Measurements from ENCODE around the gene FURIN.
A peak's percentile ranks its signal among the peaks of the same experiment; 100 is the strongest.
"Not testable (repeated sequence)": the region's sequence is repeated elsewhere in the genome, so short reads cannot be mapped to it uniquely, and the experiment has no call there.

The FURIN gene

DNA sequence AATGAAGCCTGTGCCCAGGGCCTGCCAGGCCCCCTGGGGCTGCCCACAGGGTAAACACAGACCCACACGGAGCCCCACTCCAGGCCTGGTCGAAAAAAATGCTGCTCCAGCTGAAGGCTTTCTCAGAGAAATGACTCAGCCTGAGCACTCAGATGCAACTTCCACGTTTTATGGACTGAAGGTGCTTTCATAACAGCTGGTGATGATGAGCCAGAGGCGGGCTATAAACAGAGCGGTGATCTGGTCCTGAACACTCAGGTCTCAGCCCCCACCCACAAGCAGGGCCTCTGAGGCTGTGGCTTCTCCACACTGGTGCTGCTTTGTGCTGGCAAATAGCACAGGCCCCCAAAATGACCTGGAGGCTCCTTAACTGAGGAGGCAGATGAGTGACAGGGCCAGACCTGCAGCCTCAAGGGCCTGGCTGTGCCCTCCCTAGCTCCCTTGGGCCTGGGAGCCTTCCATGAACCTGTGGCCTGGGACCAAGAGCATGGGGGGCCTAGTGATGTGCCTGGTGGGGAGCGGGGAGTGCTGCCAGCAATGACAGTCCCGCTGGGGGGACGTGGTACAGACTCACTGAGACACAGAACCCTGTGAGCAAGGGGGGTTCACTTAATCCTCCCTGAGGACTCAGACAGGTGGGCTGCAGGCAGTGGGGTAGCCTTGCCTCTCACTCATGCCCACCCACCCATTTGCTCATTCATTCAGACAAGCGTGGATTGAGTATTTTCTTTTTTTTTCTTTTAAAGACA lies 23.0 kb upstream of the FURIN start:
- DNase-seq (ENCODE audit: low read depth), result peak; percentile 87
- H3K4me3 ChIP-seq (ENCODE audit: low read depth, low read length), result no peak overlapping the region
- TF ChIP-seq, protein P1, sequence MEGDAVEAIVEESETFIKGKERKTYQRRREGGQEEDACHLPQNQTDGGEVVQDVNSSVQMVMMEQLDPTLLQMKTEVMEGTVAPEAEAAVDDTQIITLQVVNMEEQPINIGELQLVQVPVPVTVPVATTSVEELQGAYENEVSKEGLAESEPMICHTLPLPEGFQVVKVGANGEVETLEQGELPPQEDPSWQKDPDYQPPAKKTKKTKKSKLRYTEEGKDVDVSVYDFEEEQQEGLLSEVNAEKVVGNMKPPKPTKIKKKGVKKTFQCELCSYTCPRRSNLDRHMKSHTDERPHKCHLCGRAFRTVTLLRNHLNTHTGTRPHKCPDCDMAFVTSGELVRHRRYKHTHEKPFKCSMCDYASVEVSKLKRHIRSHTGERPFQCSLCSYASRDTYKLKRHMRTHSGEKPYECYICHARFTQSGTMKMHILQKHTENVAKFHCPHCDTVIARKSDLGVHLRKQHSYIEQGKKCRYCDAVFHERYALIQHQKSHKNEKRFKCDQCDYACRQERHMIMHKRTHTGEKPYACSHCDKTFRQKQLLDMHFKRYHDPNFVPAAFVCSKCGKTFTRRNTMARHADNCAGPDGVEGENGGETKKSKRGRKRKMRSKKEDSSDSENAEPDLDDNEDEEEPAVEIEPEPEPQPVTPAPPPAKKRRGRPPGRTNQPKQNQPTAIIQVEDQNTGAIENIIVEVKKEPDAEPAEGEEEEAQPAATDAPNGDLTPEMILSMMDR (conservative IDR thresholded peaks at IDR 0.05; ENCODE audit: low read depth, low read length), result no peak

DNA sequence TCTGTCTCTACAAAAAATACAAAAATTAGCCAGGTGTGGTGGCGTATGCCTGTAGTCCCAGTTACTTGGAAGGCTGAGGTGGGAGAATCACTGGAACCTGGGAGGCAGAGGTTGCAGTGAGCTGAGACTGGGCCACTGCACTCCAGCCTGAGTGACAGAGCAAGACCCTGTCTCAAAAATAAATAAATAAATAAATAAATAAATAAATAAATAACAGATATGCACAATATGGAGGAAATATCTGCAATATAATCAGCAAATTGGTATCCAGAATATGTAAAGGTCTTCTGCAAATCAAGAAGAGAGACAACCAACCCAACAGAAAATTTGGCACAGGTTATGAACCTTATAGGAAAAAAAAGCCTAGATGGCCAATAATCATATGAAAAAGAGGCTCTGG lies 19.0 kb upstream of the FURIN start:
- H3K4me3 ChIP-seq (ENCODE audit: low read depth, low read length); DNase-seq (ENCODE audit: low read depth): not testable (repeated sequence)

DNA sequence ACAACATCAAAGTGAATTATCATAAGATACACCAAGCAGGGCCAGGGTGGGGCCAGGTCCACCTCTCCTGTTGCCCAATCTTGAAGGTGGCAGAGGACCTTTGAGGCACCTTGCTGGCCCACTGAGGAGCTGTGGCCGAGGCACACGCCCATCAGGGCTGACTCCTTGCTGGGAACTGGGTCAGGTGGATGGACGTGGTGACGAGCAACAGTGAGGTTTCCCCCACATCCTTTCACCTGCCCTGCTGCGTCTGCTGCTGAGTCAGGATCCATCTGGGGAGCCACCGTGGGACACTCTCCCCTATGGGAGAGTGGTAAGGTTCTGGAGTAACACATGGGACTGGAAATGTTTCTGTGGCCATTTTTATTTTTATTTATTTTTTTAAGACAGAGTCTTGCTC lies 17.3 kb upstream of the FURIN start:
- TF ChIP-seq, protein P1 (conservative IDR thresholded peaks at IDR 0.05; ENCODE audit: low read depth, low read length), result no peak
- no peak for DNase-seq (ENCODE audit: low read depth)
- H3K4me3 ChIP-seq (ENCODE audit: low read depth, low read length), result no peak overlapping the region

DNA sequence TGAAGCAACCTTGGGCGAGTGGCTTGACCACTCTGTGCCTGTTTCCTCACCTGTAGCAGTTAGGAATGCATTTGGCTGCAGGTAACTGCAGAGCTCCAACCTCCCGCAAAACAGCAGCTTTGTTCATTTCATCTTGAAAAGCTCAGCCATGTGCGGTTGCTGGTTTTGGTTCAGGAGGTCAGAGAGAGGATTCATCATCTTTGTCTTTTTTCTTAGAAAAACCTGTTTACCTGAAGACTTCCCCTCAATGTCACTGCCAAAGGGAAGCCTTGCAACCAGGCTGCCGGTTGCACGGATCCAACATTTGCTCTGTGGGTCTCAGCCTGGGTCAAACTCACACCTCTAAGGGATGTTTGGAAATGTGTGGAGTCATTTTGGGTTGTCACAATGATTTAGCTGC lies 16.4 kb upstream of the FURIN start:
- TF ChIP-seq, protein P1 (conservative IDR thresholded peaks at IDR 0.05; ENCODE audit: low read depth, low read length), result no peak
- DNase-seq (ENCODE audit: low read depth), result no peak
- no peak overlapping the region for H3K4me3 ChIP-seq (ENCODE audit: low read depth, low read length)

DNA sequence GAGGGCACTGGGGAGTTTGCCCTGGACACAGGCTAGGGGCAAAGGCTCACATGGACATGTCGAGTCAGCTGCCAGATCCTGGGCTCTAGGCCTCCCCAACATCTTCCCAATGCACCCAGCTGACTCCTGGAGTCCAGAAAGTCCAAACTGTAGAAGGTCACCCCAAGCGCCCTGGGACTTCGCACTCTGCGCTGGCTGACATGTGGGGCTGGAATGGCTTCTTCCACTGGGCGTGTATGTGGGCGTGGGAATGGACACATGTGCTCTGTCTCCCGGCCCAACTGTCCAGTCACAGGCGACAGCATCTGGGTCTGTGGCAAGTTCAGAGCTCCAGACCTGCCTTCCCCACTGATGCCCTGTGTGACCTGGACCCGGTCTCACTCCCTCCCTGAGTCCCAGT lies 13.2 kb upstream of the FURIN start:
- TF ChIP-seq, protein P1 (conservative IDR thresholded peaks at IDR 0.05; ENCODE audit: low read depth, low read length), result no peak
- no peak overlapping the region for H3K4me3 ChIP-seq (ENCODE audit: low read depth, low read length)
- no peak for DNase-seq (ENCODE audit: low read depth)

DNA sequence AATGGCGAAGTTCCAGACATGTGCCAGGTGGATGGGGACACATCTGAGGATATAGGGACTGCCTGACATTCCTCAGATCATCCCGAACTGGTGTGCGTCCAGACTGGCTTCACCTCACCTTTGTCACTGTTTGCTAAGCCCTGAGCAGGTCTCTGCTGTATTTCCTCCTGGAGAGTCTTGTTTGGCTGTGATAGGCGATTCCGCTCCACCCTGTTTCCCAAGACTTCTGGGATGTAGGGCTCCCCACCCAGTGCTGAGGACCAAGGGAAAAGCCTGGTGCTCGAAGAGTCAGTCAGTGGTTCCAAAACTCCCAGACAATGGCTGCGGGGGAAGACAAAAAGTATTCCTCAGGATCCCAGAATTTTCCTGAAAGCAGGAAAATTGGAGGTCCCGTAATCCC lies 11.1 kb upstream of the FURIN start:
- H3K4me3 ChIP-seq (ENCODE audit: low read depth, low read length), result no peak overlapping the region
- no peak for DNase-seq (ENCODE audit: low read depth)
- TF ChIP-seq, protein P1 (conservative IDR thresholded peaks at IDR 0.05; ENCODE audit: low read depth, low read length), result no peak

DNA sequence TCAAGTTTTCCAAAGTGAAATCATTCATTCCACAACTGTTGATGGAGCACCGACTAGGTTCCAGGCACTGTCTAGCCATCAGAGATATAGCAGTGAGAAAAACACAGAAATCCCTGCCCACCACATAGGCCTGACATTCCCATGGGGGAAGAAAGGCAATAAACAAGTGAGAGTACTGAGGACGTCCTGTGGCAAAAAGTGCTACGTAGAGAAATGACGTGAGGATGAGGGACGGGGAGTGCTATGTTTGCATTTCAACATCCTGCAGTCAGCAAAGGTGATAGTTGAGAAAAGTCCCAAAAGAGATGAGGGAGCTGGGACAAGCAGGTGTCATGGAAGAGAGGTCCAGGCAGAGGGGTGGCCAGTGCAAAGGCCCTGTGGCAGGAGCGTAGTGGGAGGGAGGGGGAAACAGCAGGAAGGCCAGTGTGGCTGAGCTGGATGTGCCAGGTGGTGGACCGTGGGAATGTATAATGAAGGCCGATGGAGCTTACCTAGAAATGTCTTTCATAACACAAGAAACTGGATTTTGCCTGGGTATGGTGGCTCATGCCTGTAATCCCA lies 10.4 kb upstream of the FURIN start:
- TF ChIP-seq, protein P1 (conservative IDR thresholded peaks at IDR 0.05; ENCODE audit: low read depth, low read length), result no peak
- no peak overlapping the region for H3K4me3 ChIP-seq (ENCODE audit: low read depth, low read length)
- no peak for DNase-seq (ENCODE audit: low read depth)
